NCI-H2029 (cell line): ENCODE results near the gene KCNE5.
"Not testable (repeated sequence)": the region's sequence is repeated elsewhere in the genome, so short reads cannot be mapped to it uniquely, and the experiment has no call there.

Experiments
- DNase-seq: peaks from one replicate; lab custom pipeline; 2025; lab: John Stamatoyannopoulos, UW

Gene KCNE5

GRCh38 chrX:109601486-109601885, 23.5 kb downstream of the KCNE5 start:
- no peak for DNase-seq

GRCh38 chrX:109600237-109600651, 24.7 kb downstream of the KCNE5 start:
- DNase-seq, result no peak

GRCh38 chrX:109596015-109596414, 29.0 kb downstream of the KCNE5 start:
- DNase-seq, result no peak

GRCh38 chrX:109590176-109590575, 34.8 kb downstream of the KCNE5 start:
- DNase-seq, result no peak

- no peak for DNase-seq
Observed at GRCh38 chrX:109585488-109585887, 39.5 kb downstream of the KCNE5 start.

GRCh38 chrX:109578916-109579315, 46.1 kb downstream of the KCNE5 start:
- no peak for DNase-seq

- no peak for DNase-seq
Observed at GRCh38 chrX:109577055-109577454, 47.9 kb downstream of the KCNE5 start.

GRCh38 chrX:109576083-109576482, 48.9 kb downstream of the KCNE5 start:
- DNase-seq, result not testable (repeated sequence)
